H9 (cell line): ENCODE measurements around the gene TSPAN4. TPM values are rescaled to one million over a fixed set of nuclear protein-coding genes. Genes with fewer than 3 reads are reported as not detected.

Experiments
- DNase-seq: peaks from one replicate; pipeline ENCODE4 v3.0.0-alpha.2; 2017
- H2AFZ ChIP-seq: one replicate; pipeline ENCODE4 v1.6.1; 2013; ENCODE audit warnings: mild to moderate bottlenecking, low read length, control low read depth, moderate library complexity
- H2AK5ac ChIP-seq: 2 replicates; pipeline ENCODE4 v1.6.1; 2013; ENCODE audit warnings: low read length, control low read depth, mixed read lengths; ENCODE audit not compliant: insufficient read length
- H2BK120ac ChIP-seq: one replicate; pipeline ENCODE4 v1.6.1; 2013; ENCODE audit warnings: low read depth, mild to moderate bottlenecking, low read length, control low read depth, inconsistent platforms; ENCODE audit not compliant: poor library complexity, severe bottlenecking
- H2BK12ac ChIP-seq: 2 replicates; pipeline ENCODE4 v1.6.1; 2013; ENCODE audit warnings: low read length, control low read depth, mixed read lengths, low read depth; ENCODE audit not compliant: insufficient read length
- H2BK15ac ChIP-seq: 2 replicates; pipeline ENCODE4 v1.6.1; 2013; ENCODE audit warnings: low read depth, low read length, control low read depth
- H2BK20ac ChIP-seq: one replicate; pipeline ENCODE4 v1.6.1; 2013; ENCODE audit warnings: low read depth, mild to moderate bottlenecking, low read length, control low read depth, inconsistent platforms; ENCODE audit not compliant: poor library complexity, severe bottlenecking
- H2BK5ac ChIP-seq: 2 replicates; pipeline ENCODE4 v1.6.1; 2013; ENCODE audit warnings: low read length, control low read depth, mixed read lengths; ENCODE audit not compliant: insufficient read length
- H3K14ac ChIP-seq: 2 replicates; pipeline ENCODE4 v1.6.1; 2013; ENCODE audit warnings: low read length, control low read depth; ENCODE audit not compliant: insufficient read depth
- H3K18ac ChIP-seq: 2 replicates; pipeline ENCODE4 v1.6.1; 2013; ENCODE audit warnings: low read depth, mild to moderate bottlenecking, mixed read lengths, low read length, control low read depth; ENCODE audit not compliant: insufficient read length
- H3K23ac ChIP-seq: 2 replicates; pipeline ENCODE4 v1.6.1; 2013; ENCODE audit warnings: low read length, control low read depth, mixed read lengths, low read depth; ENCODE audit not compliant: insufficient read length
- H3K23me2 ChIP-seq: 2 replicates; pipeline ENCODE4 v1.6.1; 2013; ENCODE audit warnings: low read depth, mild to moderate bottlenecking, mixed read lengths, low read length, control low read depth; ENCODE audit not compliant: insufficient read length, poor library complexity, severe bottlenecking
- H3K27ac ChIP-seq: 2 replicates; pipeline ENCODE4 v1.5.1; 2013; ENCODE audit warnings: low read length, control low read depth, mixed read lengths, low read depth; ENCODE audit not compliant: insufficient read length
- H3K27me3 ChIP-seq: 2 replicates; pipeline ENCODE4 v1.6.1; 2013; ENCODE audit warnings: low read length, control low read depth, inconsistent platforms; ENCODE audit not compliant: insufficient read depth
- H3K4ac ChIP-seq: 2 replicates; pipeline ENCODE4 v1.6.1; 2013; ENCODE audit warnings: low read depth, mild to moderate bottlenecking, control low read depth, inconsistent platforms, low read length, moderate library complexity
- H3K4me1 ChIP-seq: 2 replicates; pipeline ENCODE4 v1.6.1; 2013; ENCODE audit warnings: low read length, control low read depth, inconsistent platforms; ENCODE audit not compliant: insufficient read depth
- H3K4me2 ChIP-seq: 2 replicates; pipeline ENCODE4 v1.6.1; 2013; ENCODE audit warnings: low read length, control low read depth, mixed read lengths; ENCODE audit not compliant: insufficient read length, insufficient read depth
- H3K56ac ChIP-seq: 2 replicates; pipeline ENCODE4 v1.6.1; 2013; ENCODE audit warnings: low read depth, mild to moderate bottlenecking, mixed read lengths, low read length, control low read depth; ENCODE audit not compliant: insufficient read length
- H3K79me1 ChIP-seq: 2 replicates; pipeline ENCODE4 v1.6.1; 2013; ENCODE audit warnings: low read depth, mild to moderate bottlenecking, moderate library complexity, low read length, control low read depth, inconsistent platforms; ENCODE audit not compliant: insufficient read depth, poor library complexity, severe bottlenecking
- H3K79me2 ChIP-seq: 2 replicates; pipeline ENCODE4 v1.6.1; 2013; ENCODE audit warnings: low read length, control low read depth, inconsistent platforms; ENCODE audit not compliant: insufficient read depth
- H3K9ac ChIP-seq: 2 replicates; pipeline ENCODE4 v1.6.1; 2013; ENCODE audit warnings: low read length, control low read depth, mixed read lengths; ENCODE audit not compliant: insufficient read length; ENCODE audit errors: extremely low read depth
- H3K9me3 ChIP-seq: one replicate; pipeline ENCODE4 v1.6.1; 2013; ENCODE audit warnings: low read depth, low read length, inconsistent platforms; ENCODE audit not compliant: control insufficient read depth
- H3T11ph ChIP-seq: one replicate; pipeline ENCODE4 v1.6.1; 2013; ENCODE audit warnings: mild to moderate bottlenecking, low read length, control low read depth, inconsistent platforms
- H4K20me1 ChIP-seq: one replicate; pipeline ENCODE4 v1.6.1; 2013; ENCODE audit not compliant: control insufficient read depth, insufficient read length, insufficient read depth
- H4K5ac ChIP-seq: 2 replicates; pipeline ENCODE4 v1.6.1; 2013; ENCODE audit warnings: low read depth, mild to moderate bottlenecking, mixed read lengths, low read length, control low read depth; ENCODE audit not compliant: insufficient read length
- H4K8ac ChIP-seq: replicated peaks from 2 replicates; pipeline ENCODE4 v1.6.1; 2013; ENCODE audit warnings: low read length, control low read depth, mixed read lengths, low read depth; ENCODE audit not compliant: insufficient read length
- H4K91ac ChIP-seq: 2 replicates; pipeline ENCODE4 v1.6.1; 2013; ENCODE audit warnings: low read depth, mild to moderate bottlenecking, moderate library complexity, mixed read lengths, low read length, control low read depth; ENCODE audit not compliant: insufficient read length
- H3K27ac Mint-ChIP-seq, 3 experiments: 2 replicates in 2 of 3; 3 replicates in 1 of 3; pipeline ENCODE4 v1.8.0; 2020 to 2021; ENCODE audit warnings: mixed read lengths in 3 of 3, mild to moderate bottlenecking in 1 of 3, moderate library complexity in 1 of 3
- H3K27me3 Mint-ChIP-seq: 2 replicates; pipeline ENCODE4 v1.8.0; 2021; ENCODE audit warnings: low read depth, mild to moderate bottlenecking, moderate library complexity, mixed read lengths
- H3K36me3 Mint-ChIP-seq, 3 experiments: 2 replicates in 2 of 3; 3 replicates in 1 of 3; pipeline ENCODE4 v1.8.0; 2020 to 2021; ENCODE audit warnings: low read depth in 3 of 3, mixed read lengths in 3 of 3; ENCODE audit not compliant: insufficient read depth in 1 of 3
- H3K4me1 Mint-ChIP-seq, 2 experiments: 2 replicates each; pipeline ENCODE4 v1.8.0; 2020; ENCODE audit warnings: mixed read lengths in 2 of 2
- H3K4me3 Mint-ChIP-seq, 2 experiments: 2 replicates in 1 of 2; 3 replicates in 1 of 2; pipeline ENCODE4 v1.8.0; 2020 to 2021; ENCODE audit warnings: mild to moderate bottlenecking in 2 of 2, mixed read lengths in 2 of 2, moderate library complexity in 1 of 2
- H3K9me3 Mint-ChIP-seq, 2 experiments: 2 replicates in 1 of 2; 3 replicates in 1 of 2; pipeline ENCODE4 v1.8.0; 2020; ENCODE audit warnings: mild to moderate bottlenecking in 2 of 2, mixed read lengths in 2 of 2, moderate library complexity in 1 of 2
- CTCF ChIP-seq: fragments of 200-600 bp; sonication (generic); conservative IDR thresholded peaks from 3 replicates; pipeline ENCODE4 v1.8.0; 2021; ENCODE audit warnings: antibody characterized with exemption, mild to moderate bottlenecking
- WGBS: extraction: QIAGEN DNeasy Blood & Tissue Kit; methylation state at CpG from one replicate; pipeline ENCODE4 v1.1.7; 2013; ENCODE audit warnings: missing lambda C conversion rate, low lambda C conversion rate, mixed read lengths; ENCODE audit not compliant: insufficient read length; ENCODE audit errors: extremely low coverage; 5-methylcytosine and 5-hydroxymethylcytosine counted together
- total RNA-seq: library from RNA; stranded (reverse); gene quantifications from 2 replicates; pipeline ENCODE4 v1.2.1, GENCODE V29; 2021

Gene TSPAN4
- total RNA-seq, 1 experiment from 2014 or later: 64.6 TPM

- Histone ChIP-seq H2BK5ac (no peak overlapping the region), H3K18ac (no peak overlapping the region), H3K79me1 (peaks cover 2% of the 10 kb centered on the region), H3K9me3 (no peaks in the 10 kb centered on the region), H3K79me2 (no peaks in the 10 kb centered on the region; the same call in 1 of the 2 replicates), H2BK20ac (no peak overlapping the region), H4K91ac (no peak overlapping the region), H3T11ph (no peak overlapping the region), H4K5ac (no peak overlapping the region), H3K23me2 (peaks cover 6% of the 10 kb centered on the region), H4K20me1 (no peaks in the 10 kb centered on the region), H3K9ac (no peak overlapping the region), H3K14ac (no peak overlapping the region), H2AFZ (no peak overlapping the region), H4K8ac (no peak overlapping the region), H2BK15ac (no peak overlapping the region), H3K23ac (no peak overlapping the region), H3K4me2 (no peak overlapping the region), H3K4ac (no peak overlapping the region), H2AK5ac (no peak overlapping the region), H3K4me1 (no peaks in the 10 kb centered on the region), H3K27me3 (no peaks in the 10 kb centered on the region), H2BK12ac (no peak overlapping the region), H2BK120ac (no peak overlapping the region), H3K27ac (no peak overlapping the region), H3K56ac (no peak overlapping the region)
- no peaks in the 10 kb centered on the region for H3K27me3 Mint-ChIP-seq
- H3K27ac Mint-ChIP-seq: peak overlapping the region in 2 of 3 experiments; percentile 53 to 70; a peak in 2 of 7 replicates
- no CpG with 5 or more reads among the region's 17 CpGs for WGBS
- H3K4me1 Mint-ChIP-seq: peaks cover 16 to 29% of the 10 kb centered on the region in 2 experiments
- H3K36me3 Mint-ChIP-seq: peaks cover 10 to 52% (median 46%) of the 10 kb centered on the region in 3 experiments; a peak in 6 of 7 replicates
- DNase-seq: peak; percentile 72
- H3K9me3 Mint-ChIP-seq: no peaks in the 10 kb centered on the region
- peak; percentile 56 for TF ChIP-seq CTCF
- H3K4me3 Mint-ChIP-seq: peak overlapping the region in 1 of 2 experiments; percentile 24; a peak in 2 of 5 replicates
These were observed 4.0 kb upstream of the TSPAN4 start for GRCh38 chr11:838441-839279.
